GM13976 (cell line): Measurements from ENCODE around the gene MMEL1.

Experiments used
- DNase-seq: peaks from one replicate; pipeline ENCODE4 v3.0.0; 2012; ENCODE audit warnings: low spot score
- in situ Hi-C: fragments of 300-500 bp; cut with MboI; formaldehyde crosslinking; loops from one replicate; pipeline ENCODE4 v1.12.0; 2022; ENCODE audit warnings: low sequenced_read_pairs, mixed read lengths, inconsistent platforms; ENCODE audit not compliant: unreplicated experiment
- TF ChIP-seq, protein P1 (sequence below): IDR thresholded peaks from 2 replicates; pipeline ENCODE4 v1.5.1; 2012; ENCODE audit warnings: borderline replicate concordance, mild to moderate bottlenecking; ENCODE audit not compliant: insufficient read depth; ENCODE audit errors: extremely low read depth, missing control alignments, control extremely low read depth

MMEL1 gene

DNA sequence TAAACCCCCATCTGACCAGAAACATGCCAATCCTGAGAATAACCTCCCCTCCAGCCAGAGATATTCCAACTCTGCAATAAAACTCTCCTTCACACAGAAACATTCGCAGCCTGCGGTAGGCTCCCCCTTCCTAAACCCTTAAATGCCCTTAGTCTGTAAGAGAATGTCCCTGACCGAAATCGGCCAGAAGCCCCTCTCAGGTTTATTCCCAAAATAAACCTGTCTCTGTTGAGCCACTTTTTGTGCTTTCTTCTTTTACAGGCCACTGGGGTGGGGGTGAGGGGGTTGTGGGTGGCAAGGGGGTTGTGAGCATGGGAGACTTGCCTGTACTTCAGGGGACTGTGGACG lies 41.6 kb downstream of the MMEL1 start:
- no peak for DNase-seq
- TF ChIP-seq, protein P1, sequence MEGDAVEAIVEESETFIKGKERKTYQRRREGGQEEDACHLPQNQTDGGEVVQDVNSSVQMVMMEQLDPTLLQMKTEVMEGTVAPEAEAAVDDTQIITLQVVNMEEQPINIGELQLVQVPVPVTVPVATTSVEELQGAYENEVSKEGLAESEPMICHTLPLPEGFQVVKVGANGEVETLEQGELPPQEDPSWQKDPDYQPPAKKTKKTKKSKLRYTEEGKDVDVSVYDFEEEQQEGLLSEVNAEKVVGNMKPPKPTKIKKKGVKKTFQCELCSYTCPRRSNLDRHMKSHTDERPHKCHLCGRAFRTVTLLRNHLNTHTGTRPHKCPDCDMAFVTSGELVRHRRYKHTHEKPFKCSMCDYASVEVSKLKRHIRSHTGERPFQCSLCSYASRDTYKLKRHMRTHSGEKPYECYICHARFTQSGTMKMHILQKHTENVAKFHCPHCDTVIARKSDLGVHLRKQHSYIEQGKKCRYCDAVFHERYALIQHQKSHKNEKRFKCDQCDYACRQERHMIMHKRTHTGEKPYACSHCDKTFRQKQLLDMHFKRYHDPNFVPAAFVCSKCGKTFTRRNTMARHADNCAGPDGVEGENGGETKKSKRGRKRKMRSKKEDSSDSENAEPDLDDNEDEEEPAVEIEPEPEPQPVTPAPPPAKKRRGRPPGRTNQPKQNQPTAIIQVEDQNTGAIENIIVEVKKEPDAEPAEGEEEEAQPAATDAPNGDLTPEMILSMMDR, result no peak
- in situ Hi-C loops, result no loop called here

DNA sequence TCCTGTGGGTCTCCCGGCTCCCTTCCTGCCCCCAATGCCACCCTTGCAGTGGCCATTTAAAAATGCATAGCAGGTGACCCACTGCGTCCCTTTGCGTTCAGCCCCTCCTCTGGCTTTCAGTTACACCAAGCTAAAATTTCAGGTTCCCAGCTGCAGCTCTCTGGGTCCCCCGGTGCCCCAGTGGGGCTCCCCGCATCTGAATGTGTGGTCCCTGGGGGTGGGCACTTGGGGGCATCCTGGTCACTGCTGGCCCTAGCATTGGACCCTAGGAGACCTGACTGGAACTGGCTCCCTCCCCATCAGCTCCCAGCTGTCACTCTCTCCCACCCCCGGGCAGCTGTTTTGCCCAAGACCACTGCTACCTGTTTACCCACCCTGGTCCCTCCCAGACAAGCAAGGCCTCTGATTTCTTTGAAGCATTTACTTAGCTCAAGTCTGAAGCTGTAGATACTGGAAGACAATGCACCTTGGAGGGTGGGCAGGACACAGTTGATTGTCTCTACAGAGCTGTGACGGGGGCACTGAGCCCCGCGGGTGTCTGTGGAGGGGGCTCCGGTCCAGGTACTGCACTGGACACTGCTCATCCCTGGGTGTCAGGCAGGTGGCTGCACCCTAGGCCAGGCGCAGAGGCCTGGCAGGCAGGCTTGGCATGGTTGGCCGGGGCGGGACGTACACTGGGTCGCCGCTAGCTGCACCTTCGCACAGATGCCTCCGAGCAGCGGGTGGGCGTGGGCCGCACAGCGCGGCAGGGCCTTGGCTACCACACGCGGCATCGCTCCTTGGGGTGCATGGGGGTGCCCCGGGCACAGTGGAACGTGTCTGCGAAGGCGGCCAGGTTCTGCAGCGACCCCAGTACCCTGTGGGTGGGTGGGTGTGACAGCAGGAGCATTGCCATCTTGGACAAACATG lies 42.3 kb downstream of the MMEL1 start:
- in situ Hi-C loops, result no loop called here
- TF ChIP-seq, protein P1, result no peak
- DNase-seq, result no peak

DNA sequence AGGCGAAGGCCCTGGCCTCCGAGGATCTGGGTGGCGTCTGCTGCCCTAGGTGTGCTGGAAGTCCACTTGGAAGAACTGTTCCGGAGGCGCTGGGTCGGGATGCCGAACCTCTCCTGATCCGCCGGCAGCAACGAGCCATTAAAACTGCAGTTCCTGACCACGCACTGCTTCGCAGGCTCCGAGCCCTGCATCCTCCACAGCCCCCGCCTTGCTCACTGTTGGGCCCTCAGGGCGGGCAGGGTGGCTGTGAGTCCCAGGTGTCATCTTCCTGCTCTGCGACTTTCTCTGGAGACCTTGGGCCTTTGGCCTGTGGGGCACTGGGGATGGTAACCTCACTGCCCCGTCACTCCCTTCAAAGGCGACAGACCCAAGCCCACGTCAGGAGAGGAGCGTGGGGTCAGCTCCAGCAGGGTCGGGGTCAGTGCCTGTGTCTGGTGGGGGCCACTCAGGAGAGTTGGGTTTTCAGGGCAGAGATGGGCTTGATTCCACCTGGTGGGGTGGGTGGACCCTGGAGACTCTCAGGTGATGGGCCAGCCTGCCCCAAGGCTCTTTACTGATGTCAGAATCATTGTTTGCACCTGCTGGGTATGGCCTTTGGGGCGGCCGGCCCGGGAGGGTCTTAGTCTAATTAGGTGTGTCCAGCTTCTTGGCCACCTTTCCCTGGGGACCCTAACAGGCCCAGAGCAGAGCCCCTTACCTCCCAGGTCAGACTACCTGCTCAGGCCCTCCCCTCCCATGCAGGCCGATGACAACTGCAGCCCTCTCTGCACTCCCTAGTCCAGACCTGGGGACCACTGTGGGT lies 43.2 kb downstream of the MMEL1 start:
- no peak for DNase-seq
- in situ Hi-C loops, result no loop called here

DNA sequence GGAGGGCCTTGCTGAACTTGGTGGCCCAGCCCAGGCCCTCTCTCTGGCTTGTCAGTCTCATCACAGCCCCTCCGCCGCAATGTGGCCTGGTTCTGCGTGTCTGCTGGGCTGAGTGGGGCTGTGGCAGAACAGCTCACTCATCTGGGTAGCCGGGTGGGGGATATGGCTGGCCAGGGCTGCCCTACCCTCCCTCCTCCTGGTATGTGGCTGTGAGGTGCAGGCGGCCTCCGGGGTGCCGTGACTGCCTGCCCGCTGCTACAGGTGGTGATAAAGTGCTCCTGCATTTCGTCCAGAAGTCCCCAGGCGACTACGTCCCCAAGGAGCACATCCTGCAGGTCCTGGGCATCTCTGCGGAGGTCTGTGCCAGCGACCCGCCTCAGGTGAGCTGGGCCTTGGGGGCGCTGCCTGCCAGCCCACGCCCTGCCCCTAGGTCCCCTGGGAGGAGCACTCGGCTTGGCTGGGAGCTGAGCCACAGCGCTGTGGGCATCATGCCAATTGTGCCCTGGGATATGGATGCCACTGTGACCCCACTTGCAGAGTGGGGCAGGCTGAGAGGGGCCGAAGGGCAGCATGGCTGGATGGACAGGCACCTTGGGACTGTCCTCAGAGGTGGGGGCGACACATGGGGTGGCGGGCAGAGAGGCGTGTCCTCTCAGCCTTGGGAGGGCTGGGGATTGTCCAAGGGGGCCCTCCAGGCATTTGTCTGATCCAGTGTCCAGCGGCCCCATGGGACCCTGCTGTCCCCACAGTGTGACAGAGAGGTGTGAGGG lies 44.0 kb downstream of the MMEL1 start:
- in situ Hi-C loops, result no loop called here
- no peak for DNase-seq
- TF ChIP-seq, protein P1, result no peak

More for the DNA sequence above, 43.2 kb downstream of the MMEL1 start:
- TF ChIP-seq, protein P1, result no peak

DNA sequence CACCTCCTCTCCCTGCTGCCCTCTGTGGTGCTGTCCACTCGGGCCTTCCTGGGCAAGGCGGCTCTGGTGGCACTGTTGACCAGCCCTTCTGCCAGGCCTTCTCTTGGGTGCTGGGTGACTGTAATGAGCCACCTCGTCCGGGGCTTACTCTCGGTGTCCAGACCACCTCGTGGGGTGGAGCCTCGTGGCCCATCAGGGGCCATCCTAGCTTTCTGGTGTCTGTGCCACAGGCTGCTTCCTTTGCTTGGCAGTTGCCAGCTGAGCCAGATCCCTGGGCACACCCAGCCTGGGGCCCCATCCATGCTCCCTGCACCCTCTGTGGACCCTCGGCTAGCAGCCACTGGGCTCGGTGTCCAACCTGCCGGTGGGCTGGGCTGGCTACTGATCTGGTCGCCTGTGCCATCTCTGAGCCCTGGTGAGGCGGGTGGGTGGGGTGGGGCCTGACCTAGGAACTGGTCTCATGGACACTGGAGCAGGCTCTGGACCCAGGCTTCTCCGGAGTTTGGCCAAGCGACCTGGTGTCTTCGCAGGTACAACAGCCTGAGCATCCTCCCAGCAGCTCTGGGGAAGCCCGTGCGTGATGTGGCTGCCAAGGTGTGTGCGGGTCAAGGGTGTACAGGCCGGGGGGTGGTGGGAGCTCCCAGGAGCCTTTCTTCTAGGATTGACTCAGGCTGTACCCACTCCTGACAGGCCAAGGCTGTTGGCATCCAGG lies 44.8 kb downstream of the MMEL1 start:
- TF ChIP-seq, protein P1, result no peak
- in situ Hi-C loops, result no loop called here
- no peak for DNase-seq

DNA sequence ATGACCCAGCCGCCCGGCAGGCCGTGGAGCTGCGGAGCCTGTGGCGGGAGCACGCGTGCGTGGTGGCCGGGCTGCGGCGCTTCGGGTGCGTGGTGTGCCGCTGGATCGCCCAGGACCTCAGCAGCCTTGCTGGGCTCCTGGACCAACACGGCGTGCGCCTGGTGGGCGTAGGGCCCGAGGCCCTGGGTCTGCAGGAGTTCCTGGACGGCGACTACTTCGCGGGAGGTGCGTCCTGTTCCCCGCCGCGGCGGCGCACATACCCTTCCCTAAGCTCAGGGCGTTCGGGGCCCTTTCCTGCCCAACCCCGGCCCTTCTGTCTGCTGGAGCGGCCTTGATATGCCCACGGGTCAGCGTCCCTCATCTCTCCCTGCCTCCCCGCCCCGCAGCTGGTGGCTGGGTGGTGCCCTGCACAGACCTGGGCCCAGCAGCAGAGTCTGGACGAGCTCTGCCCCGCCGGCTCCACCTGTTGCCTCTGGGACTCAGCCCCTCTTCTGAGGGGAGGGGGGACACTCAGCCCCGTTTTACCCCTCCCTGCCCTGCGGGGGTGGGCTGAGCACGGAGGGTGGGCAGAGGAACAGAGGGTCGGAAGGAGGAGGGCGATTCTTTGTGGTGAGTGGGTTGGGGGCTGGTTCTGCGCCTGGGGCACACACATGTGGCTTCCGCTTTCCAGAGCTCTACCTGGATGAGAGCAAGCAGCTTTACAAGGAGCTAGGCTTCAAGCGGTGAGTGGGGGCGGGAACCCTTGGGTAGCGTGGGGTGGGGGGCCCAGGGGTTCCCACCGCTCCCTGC lies 45.6 kb downstream of the MMEL1 start:
- in situ Hi-C loops, result no loop called here
- peak; percentile 65 for DNase-seq
- TF ChIP-seq, protein P1, result no peak
